ENCODE measurements around the gene RPL36. TPM values are rescaled to one million over a fixed set of nuclear protein-coding genes. Genes with fewer than 3 reads are reported as not detected.
A peak's percentile ranks its signal among the peaks of the same experiment; 100 is the strongest.

Gene RPL36
- total and polyA plus RNA-seq, 9 of the 15 experiments (the other 6 are each of a cell fraction or from before 2014, with no cell fraction given) = 350 to 3,412 (median 1,507) TPM

GRCh38 chr19:5693195-5694166, 3.4 kb downstream of the RPL36 start (continued):
- TF ChIP-seq USF1 (CRISPR knock-in tag; IDR thresholded peaks at IDR 0.05) = peak; percentile 24; the same call in 1 of the 2 replicates
- no peak for TF ChIP-seq NR2C1 (IDR thresholded peaks at IDR 0.05)
- no peak for TF ChIP-seq NR2C1 (tag; IDR thresholded peaks at IDR 0.05)
- TF ChIP-seq PBX2 (CRISPR knock-in tag; IDR thresholded peaks at IDR 0.05; ENCODE audit: low read depth) = no peak
- TF ChIP-seq PBX2 (tag; conservative IDR thresholded peaks at IDR 0.05; ENCODE audit: low read depth) = no peak
- TF ChIP-seq MYNN (IDR thresholded peaks at IDR 0.05) = 0 out of 2 replicates have a peak, but pooled peaks have one; percentile 33
- TF ChIP-seq MYNN (CRISPR knock-in tag; IDR thresholded peaks at IDR 0.05) = no peak
- TF ChIP-seq GABPB1 (CRISPR knock-in tag; IDR thresholded peaks at IDR 0.05) = 0 out of 2 replicates have a peak, but pooled peaks have one; percentile 33
- no peak for TF ChIP-seq THRAP3 (IDR thresholded peaks at IDR 0.05; ENCODE audit: borderline replicate concordance)
- TF ChIP-seq RFX5 (IDR thresholded peaks at IDR 0.05; ENCODE audit: low read depth, low read length) = no peak
- TF ChIP-seq DEAF1 (CRISPR knock-in tag; IDR thresholded peaks at IDR 0.05) = no peak
- TF ChIP-seq RCOR1 (IDR thresholded peaks at IDR 0.05; ENCODE audit: borderline replicate concordance in 1 of 2, low read depth in 2 of 2, low read length in 2 of 2) = no peak
- 0 out of 2 replicates have a peak, but pooled peaks have one; percentile 36 for TF ChIP-seq GTF2F1 (IDR thresholded peaks at IDR 0.05; ENCODE audit: low read depth, low read length)

Measured in K562 (cell line).